OCI-LY7 (cell line): Measurements from ENCODE around the gene OR1F1. TPM values are rescaled to one million over a fixed set of nuclear protein-coding genes. Genes with fewer than 3 reads are reported as not detected.

Experiments used
- BruUV-seq: library from RNA; stranded (reverse); fragments of 400-500 nt; replicated peaks from 2 replicates; lab custom pipeline; 2021; lab: Mats Ljungman, UMichigan
- CTCF ChIA-PET: fragments of 300-600 bp; sonication (Branson Sonifier 250); formaldehyde crosslinking; loops from one replicate; lab custom pipeline; 2022; ENCODE audit warnings: antibody characterized with exemption; ENCODE audit not compliant: unreplicated experiment; lab: Charles Lee
- POLR2A ChIA-PET: fragments of 300-600 bp; sonication (Branson Sonifier 250); formaldehyde crosslinking; loops from one replicate; lab custom pipeline; 2022; ENCODE audit warnings: antibody characterized with exemption; lab: Charles Lee
- DNase-seq: peaks from one replicate; pipeline ENCODE4 v3.0.0-alpha.2; 2015; ENCODE audit warnings: low spot score
- H2AFZ ChIP-seq: fragments of 200-600 bp; sonication (generic), shearing (Covaris generic); 2 replicates; pipeline ENCODE4 v1.6.1; 2014; ENCODE audit warnings: mild to moderate bottlenecking, antibody characterized with exemption, low read length, moderate library complexity
- H3K27ac ChIP-seq: fragments of 200-600 bp; sonication (generic); 2 replicates; pipeline ENCODE4 v1.5.1; 2014; ENCODE audit warnings: mixed run types, low read depth, mild to moderate bottlenecking, moderate library complexity, low read length, inconsistent platforms; ENCODE audit not compliant: poor library complexity, severe bottlenecking
- H3K36me3 ChIP-seq: fragments of 200-600 bp; sonication (generic); 2 replicates; pipeline ENCODE4 v1.6.1; 2014; ENCODE audit warnings: mild to moderate bottlenecking, antibody characterized with exemption, low read length, moderate library complexity, mixed read lengths; ENCODE audit not compliant: insufficient read depth
- H3K4me1 ChIP-seq: fragments of 200-600 bp; sonication (generic); 2 replicates; pipeline ENCODE4 v1.5.1; 2014; ENCODE audit warnings: mild to moderate bottlenecking, low read length; ENCODE audit not compliant: insufficient read depth, poor library complexity, severe bottlenecking
- H3K4me2 ChIP-seq: fragments of 200-600 bp; sonication (generic); 2 replicates; pipeline ENCODE4 v1.6.1; 2014; ENCODE audit warnings: mild to moderate bottlenecking, low read length
- H3K4me3 ChIP-seq: fragments of 200-600 bp; sonication (generic); 2 replicates; pipeline ENCODE4 v1.5.1; 2014; ENCODE audit warnings: mild to moderate bottlenecking, low read depth, low read length; ENCODE audit not compliant: poor library complexity, severe bottlenecking
- H3K79me2 ChIP-seq: fragments of 200-600 bp; sonication (generic); 2 replicates; pipeline ENCODE4 v1.6.1; 2016; ENCODE audit warnings: low read depth, mild to moderate bottlenecking, low read length, moderate library complexity, mixed read lengths; ENCODE audit not compliant: insufficient read depth
- H3K9me2 ChIP-seq: fragments of 200-600 bp; sonication (generic); 2 replicates; pipeline ENCODE4 v1.6.1; 2016; ENCODE audit warnings: mild to moderate bottlenecking, low read length, mixed read lengths; ENCODE audit not compliant: insufficient read depth
- H3K9me3 ChIP-seq: fragments of 200-600 bp; sonication (generic); 2 replicates; pipeline ENCODE4 v1.6.1; 2014; ENCODE audit warnings: mild to moderate bottlenecking, mixed run types, low read length, mixed read lengths
- H4K20me1 ChIP-seq: fragments of 200-600 bp; sonication (generic); 2 replicates; pipeline ENCODE4 v1.6.1; 2014; ENCODE audit warnings: mild to moderate bottlenecking, antibody characterized with exemption, low read length, moderate library complexity, mixed read lengths; ENCODE audit not compliant: insufficient read depth
- CTCF ChIP-seq: fragments of 200-600 bp; sonication (generic); conservative IDR thresholded peaks from 2 replicates; pipeline ENCODE4 v1.5.1; 2014; ENCODE audit warnings: mild to moderate bottlenecking, antibody characterized with exemption, low read length, moderate library complexity, mixed read lengths
- EZH2phosphoT487 ChIP-seq: fragments of 200-600 bp; sonication (generic); IDR thresholded peaks from 2 replicates; pipeline ENCODE4 v1.6.1; 2018; ENCODE audit warnings: low read depth, borderline replicate concordance, mild to moderate bottlenecking, mixed run types, antibody characterized with exemption, low read length, moderate library complexity, mixed read lengths
- intact Hi-C: fragments of 100-400 bp; cut with micrococcal nuclease; formaldehyde crosslinking; loops from one replicate; pipeline ENCODE4 v1.10.0; 2022; ENCODE audit not compliant: unreplicated experiment
- total RNA-seq, 2 experiments: library from RNA; depleted of rRNA in 1 of 2; stranded (reverse); fragments of >200 nt in 1 of 2; shearing (Covaris generic) in 1 of 2; gene quantifications; 2 replicates each; pipeline ENCODE4 v1.2.3, GENCODE V29; 2014 to 2022

OR1F1 gene
- total RNA-seq, 2 experiments from 2014 or later: not detected

- Histone ChIP-seq H3K4me1 (no peaks in the 10 kb centered on the region), H3K79me2 (no peaks in the 10 kb centered on the region), H4K20me1 (no peaks in the 10 kb centered on the region), H3K4me2 (no peak overlapping the region), H3K36me3 (no peaks in the 10 kb centered on the region), H3K4me3 (no peak overlapping the region), H3K9me3 (no peaks in the 10 kb centered on the region), H3K9me2 (no peaks in the 10 kb centered on the region), H2AFZ (no peak overlapping the region), H3K27ac (no peak overlapping the region)
- POLR2A ChIA-PET: no interaction called here
- BruUV-seq: no TSS peak
- TF ChIP-seq EZH2phosphoT487 (no peak), CTCF (no peak)
- intact Hi-C loops: no loop called here
- CTCF ChIA-PET: no interaction called here
- no peak for DNase-seq
These were observed 1.9 kb downstream of the OR1F1 start for GRCh38 chr16:3189869-3190268.

- H3K9me3 ChIP-seq: no peaks in the 10 kb centered on the region
- no peak for DNase-seq
- H3K36me3 ChIP-seq: no peaks in the 10 kb centered on the region
- no peak overlapping the region for H3K4me2 ChIP-seq
- TF ChIP-seq EZH2phosphoT487 (no peak), CTCF (no peak)
- intact Hi-C loops: no loop called here
- BruUV-seq: no TSS peak
- H4K20me1 ChIP-seq: no peaks in the 10 kb centered on the region
- H3K27ac ChIP-seq: no peak overlapping the region
- H2AFZ ChIP-seq: no peak overlapping the region
- no peak overlapping the region for H3K4me3 ChIP-seq
- ChIA-PET POLR2A (no interaction called here), CTCF (no interaction called here)
- H3K4me1 ChIP-seq: no peaks in the 10 kb centered on the region
- H3K79me2 ChIP-seq: no peaks in the 10 kb centered on the region
- H3K9me2 ChIP-seq: no peaks in the 10 kb centered on the region
These were observed 2.9 kb downstream of the OR1F1 start for GRCh38 chr16:3190949-3191353.

GRCh38 chr16:3192476-3193019 lies 4.5 kb downstream of the OR1F1 start:
- Histone ChIP-seq H3K4me3 (no peak overlapping the region), H3K4me2 (no peak overlapping the region), H3K4me1 (no peaks in the 10 kb centered on the region), H3K79me2 (no peaks in the 10 kb centered on the region), H2AFZ (no peak overlapping the region), H3K9me2 (no peaks in the 10 kb centered on the region), H4K20me1 (no peaks in the 10 kb centered on the region), H3K9me3 (no peaks in the 10 kb centered on the region), H3K36me3 (no peaks in the 10 kb centered on the region), H3K27ac (no peak overlapping the region)
- POLR2A ChIA-PET: no interaction called here
- BruUV-seq: no TSS peak
- TF ChIP-seq EZH2phosphoT487: no peak
- TF ChIP-seq CTCF: no peak
- intact Hi-C loops: no loop called here
- CTCF ChIA-PET: no interaction called here
- DNase-seq: no peak
